OCI-LY3 (cell line): ENCODE data around the gene METTL16.

Experiments used
- H2AFZ ChIP-seq: fragments of 200-600, 300-600 bp; shearing (Covaris generic); 2 replicates; pipeline ENCODE4 v1.6.0; 2014; ENCODE audit warnings: antibody characterized with exemption, low read depth, low read length
- H3K27ac ChIP-seq: fragments of 200-600, 300-600 bp; sonication (generic); 2 replicates; pipeline ENCODE4 v1.5.1; 2014; ENCODE audit warnings: mild to moderate bottlenecking, low read length, moderate library complexity, mixed read lengths
- H3K27me3 ChIP-seq: fragments of 200-600, 300-600 bp; sonication (generic); 2 replicates; pipeline ENCODE4 v1.6.1; 2014; ENCODE audit warnings: low read depth, low read length, mixed read lengths
- H3K36me3 ChIP-seq: fragments of 200-600, 300-600 bp; sonication (generic); replicated peaks from 2 replicates; pipeline ENCODE3; 2014; ENCODE audit warnings: low read depth, low read length, mixed read lengths
- H3K4me1 ChIP-seq: fragments of 300-600, 200-600 bp; sonication (generic); 2 replicates; pipeline ENCODE4 v1.6.1; 2014; ENCODE audit warnings: low read length, mixed read lengths
- H3K4me2 ChIP-seq: fragments of 200-600, 300-600 bp; sonication (generic); 2 replicates; pipeline ENCODE4 v1.6.1; 2014; ENCODE audit warnings: low read length, mixed read lengths
- H3K4me3 ChIP-seq: fragments of 300-600, 200-600 bp; sonication (generic); 2 replicates; pipeline ENCODE4 v1.5.1; 2014; ENCODE audit warnings: antibody characterized with exemption, mild to moderate bottlenecking, low read length, moderate library complexity
- H3K79me2 ChIP-seq: fragments of 300-600, 200-600 bp; shearing (Covaris generic); 2 replicates; pipeline ENCODE4 v1.6.1; 2014; ENCODE audit warnings: mild to moderate bottlenecking, low read length, mixed read lengths
- H3K9ac ChIP-seq: fragments of 300-600, 200-600 bp; shearing (Covaris generic); 2 replicates; pipeline ENCODE4 v1.6.0; 2014; ENCODE audit warnings: mild to moderate bottlenecking, low read length, moderate library complexity
- H3K9me3 ChIP-seq: fragments of 200-600, 300-600 bp; shearing (Covaris generic); 2 replicates; pipeline ENCODE4 v1.6.1; 2014; ENCODE audit warnings: low read length, mixed read lengths; ENCODE audit not compliant: insufficient read depth
- H4K20me1 ChIP-seq: fragments of 200-600, 300-600 bp; sonication (generic); 2 replicates; pipeline ENCODE4 v1.6.1; 2016; ENCODE audit warnings: low read length, mixed read lengths; ENCODE audit not compliant: insufficient read depth
- EZH2phosphoT487 ChIP-seq: fragments of 200-600 bp; shearing (Covaris generic); IDR thresholded peaks from 2 replicates; pipeline ENCODE4 v1.6.1; 2018; ENCODE audit warnings: antibody characterized with exemption, mixed run types, low read depth
- TF ChIP-seq, protein P1 (sequence below): fragments of 200-600, 300-600 bp; sonication (generic); IDR thresholded peaks from 2 replicates; pipeline ENCODE4 v1.5.1; 2014; ENCODE audit warnings: antibody characterized with exemption, low read length, low read depth

Gene METTL16

DNA sequence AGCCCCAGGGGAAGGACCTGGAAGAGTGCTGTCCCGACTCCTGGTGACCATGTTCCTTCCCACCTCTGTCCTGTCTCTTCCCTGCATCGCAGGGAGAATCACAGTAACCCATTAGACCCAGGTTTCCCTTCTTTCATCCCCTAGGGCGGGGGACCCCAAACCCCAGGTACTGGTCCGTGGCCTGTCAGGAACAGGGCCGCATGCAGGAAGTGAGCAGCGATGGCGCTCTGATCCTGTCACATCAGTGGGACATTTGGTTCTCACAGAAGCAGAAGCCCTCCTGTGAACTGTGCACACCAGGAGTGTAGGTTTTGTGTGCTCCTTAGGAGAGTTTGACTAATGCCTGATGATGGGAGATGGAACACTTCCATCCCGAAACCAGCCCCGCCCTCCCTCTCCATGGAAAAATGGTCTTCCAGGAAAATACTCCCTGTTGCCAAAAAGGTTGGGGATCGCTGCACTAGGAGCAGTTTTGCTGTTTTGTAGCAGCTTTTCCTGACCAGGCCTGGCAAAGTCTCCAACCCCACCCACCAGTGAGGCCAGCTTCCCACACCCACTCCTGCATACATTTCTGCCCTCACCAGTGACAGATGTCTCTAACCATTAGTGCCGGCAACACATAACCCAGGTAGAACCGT lies 121.4 kb downstream of the METTL16 start:
- Histone ChIP-seq H3K27me3 (no peaks in the 10 kb centered on the region), H2AFZ (no peak overlapping the region)

DNA sequence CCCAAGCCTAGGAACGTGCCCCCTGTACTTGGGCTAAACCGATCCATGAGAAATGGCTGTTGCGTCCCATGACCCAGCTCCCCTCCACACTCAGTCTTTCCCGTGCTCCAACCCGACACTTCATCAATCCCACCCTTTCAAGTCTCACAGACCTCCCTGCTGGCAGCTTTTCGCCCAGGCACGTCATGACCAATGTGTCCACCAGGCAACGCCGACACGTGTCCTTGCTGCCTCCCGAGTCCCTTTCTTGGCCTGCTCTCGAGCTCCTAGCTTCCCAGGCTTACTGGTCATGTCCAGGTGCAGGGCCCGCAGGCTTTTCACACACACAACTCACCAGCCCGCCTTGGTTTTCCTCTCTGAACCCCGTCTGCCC lies 123.0 kb downstream of the METTL16 start:
- Histone ChIP-seq H4K20me1 (no peaks in the 10 kb centered on the region), H3K79me2 (peaks cover 11% of the 10 kb centered on the region), H3K27me3 (no peaks in the 10 kb centered on the region), H3K4me1 (peaks cover 8% of the 10 kb centered on the region), H3K27ac (no peak overlapping the region), H3K9ac (no peak overlapping the region), H2AFZ (no peak overlapping the region), H3K4me3 (no peak overlapping the region), H3K36me3 (no peaks in the 10 kb centered on the region), H3K4me2 (no peak overlapping the region), H3K9me3 (no peaks in the 10 kb centered on the region)
- TF ChIP-seq, protein P1, sequence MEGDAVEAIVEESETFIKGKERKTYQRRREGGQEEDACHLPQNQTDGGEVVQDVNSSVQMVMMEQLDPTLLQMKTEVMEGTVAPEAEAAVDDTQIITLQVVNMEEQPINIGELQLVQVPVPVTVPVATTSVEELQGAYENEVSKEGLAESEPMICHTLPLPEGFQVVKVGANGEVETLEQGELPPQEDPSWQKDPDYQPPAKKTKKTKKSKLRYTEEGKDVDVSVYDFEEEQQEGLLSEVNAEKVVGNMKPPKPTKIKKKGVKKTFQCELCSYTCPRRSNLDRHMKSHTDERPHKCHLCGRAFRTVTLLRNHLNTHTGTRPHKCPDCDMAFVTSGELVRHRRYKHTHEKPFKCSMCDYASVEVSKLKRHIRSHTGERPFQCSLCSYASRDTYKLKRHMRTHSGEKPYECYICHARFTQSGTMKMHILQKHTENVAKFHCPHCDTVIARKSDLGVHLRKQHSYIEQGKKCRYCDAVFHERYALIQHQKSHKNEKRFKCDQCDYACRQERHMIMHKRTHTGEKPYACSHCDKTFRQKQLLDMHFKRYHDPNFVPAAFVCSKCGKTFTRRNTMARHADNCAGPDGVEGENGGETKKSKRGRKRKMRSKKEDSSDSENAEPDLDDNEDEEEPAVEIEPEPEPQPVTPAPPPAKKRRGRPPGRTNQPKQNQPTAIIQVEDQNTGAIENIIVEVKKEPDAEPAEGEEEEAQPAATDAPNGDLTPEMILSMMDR = no peak
- TF ChIP-seq EZH2phosphoT487 = no peak

More for the DNA sequence above, 121.4 kb downstream of the METTL16 start:
- Histone ChIP-seq H3K36me3 (no peaks in the 10 kb centered on the region), H3K4me2 (no peak overlapping the region), H3K79me2 (peaks cover 11% of the 10 kb centered on the region), H3K9me3 (no peaks in the 10 kb centered on the region), H3K9ac (no peak overlapping the region), H3K4me3 (no peak overlapping the region), H4K20me1 (0 out of 2 replicates have a peak, but pooled peaks cover under 1% of the 10 kb centered on the region), H3K27ac (no peak overlapping the region), H3K4me1 (peaks cover 12% of the 10 kb centered on the region)
- TF ChIP-seq, protein P1 = no peak
- TF ChIP-seq EZH2phosphoT487 = no peak

DNA sequence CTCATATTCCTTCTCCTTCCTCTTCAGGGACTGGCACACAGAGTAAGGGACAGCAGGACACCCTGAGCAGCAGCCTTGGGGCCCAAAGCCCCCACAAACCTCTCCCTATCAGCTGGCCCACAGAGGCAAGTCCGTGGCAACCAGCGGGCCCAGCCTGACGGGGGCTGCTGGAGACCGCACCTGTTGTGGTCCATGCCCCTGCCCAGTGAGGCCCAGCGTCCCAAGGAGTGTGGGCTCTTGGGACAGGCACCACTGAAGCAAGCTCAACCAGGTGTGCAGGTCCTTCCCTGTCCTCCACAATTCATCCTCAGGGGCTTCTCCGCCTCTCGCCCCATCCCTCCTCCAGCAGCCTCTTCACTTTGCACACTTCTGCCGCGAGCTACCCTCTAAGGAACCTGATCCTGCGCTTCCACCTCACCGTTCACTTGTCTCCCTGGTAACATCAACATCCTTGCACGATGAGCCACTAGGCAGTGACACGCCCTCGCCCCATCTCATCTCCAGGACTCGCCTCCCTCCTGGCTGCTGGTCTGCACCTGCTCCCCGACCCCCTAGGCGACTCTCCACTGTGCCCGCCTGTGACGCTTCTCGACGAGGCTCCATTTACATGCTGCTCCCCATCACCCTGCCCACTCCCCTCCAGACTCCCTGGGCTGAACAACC lies 123.5 kb downstream of the METTL16 start:
- no peaks in the 10 kb centered on the region for H3K9me3 ChIP-seq
- no peak overlapping the region for H3K9ac ChIP-seq
- peaks cover 8% of the 10 kb centered on the region for H3K4me1 ChIP-seq
- H3K4me2 ChIP-seq = no peak overlapping the region
- no peak overlapping the region for H3K4me3 ChIP-seq
- no peaks in the 10 kb centered on the region for H4K20me1 ChIP-seq
- TF ChIP-seq, protein P1 = no peak
- TF ChIP-seq EZH2phosphoT487 = no peak
- H3K36me3 ChIP-seq = no peaks in the 10 kb centered on the region
- H3K27ac ChIP-seq = no peak overlapping the region
- no peak overlapping the region for H2AFZ ChIP-seq
- peaks cover 11% of the 10 kb centered on the region for H3K79me2 ChIP-seq
- no peaks in the 10 kb centered on the region for H3K27me3 ChIP-seq

DNA sequence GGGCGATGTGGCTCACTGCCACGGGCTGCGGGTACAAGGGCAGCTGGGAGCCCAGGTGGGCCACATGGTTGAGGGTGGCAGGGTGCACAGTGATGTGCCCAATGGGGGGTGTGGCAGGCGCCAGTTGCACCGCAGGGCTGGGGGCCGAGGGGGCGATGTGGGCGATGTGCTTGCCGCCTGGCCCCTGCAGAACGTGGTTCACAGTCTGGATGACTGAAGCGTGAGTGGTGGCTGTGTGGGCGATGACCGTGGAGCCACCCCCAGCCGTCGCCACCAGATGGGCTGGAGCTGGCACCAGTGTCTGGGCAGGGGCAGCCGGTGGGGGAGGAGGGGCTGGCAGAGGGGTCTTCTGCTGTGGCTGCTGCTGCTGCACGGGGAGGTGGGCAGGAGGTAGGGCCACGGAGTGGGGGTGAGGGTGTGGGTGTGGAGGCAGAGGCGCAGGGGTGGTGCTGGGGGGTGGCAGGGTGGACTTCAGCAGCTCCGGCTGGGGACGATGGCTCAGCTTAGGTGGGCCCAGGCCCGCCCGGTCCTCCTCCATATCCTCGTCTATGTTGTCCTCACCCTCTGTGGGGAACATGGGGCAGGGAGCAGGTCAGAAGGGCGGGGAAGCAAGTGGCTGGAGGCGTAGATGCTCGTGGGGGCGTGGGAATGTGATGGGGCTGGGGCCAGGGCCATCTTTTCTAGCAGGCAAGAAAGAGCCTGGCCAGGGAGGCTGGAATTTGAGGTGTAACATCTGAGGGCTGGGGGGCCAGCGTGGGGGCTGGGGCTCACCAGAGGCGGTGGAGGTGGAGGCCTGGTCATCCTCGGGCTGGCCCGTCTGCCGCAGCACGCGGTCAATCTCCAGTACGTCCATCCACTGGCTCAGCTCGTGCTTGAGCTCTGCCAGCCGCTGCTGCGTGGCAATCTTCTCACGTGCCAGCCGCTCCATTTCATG lies 124.3 kb downstream of the METTL16 start:
- no peaks in the 10 kb centered on the region for H4K20me1 ChIP-seq
- H3K9ac ChIP-seq = no peak overlapping the region
- no peak overlapping the region for H2AFZ ChIP-seq
- no peak overlapping the region for H3K4me2 ChIP-seq
- TF ChIP-seq, protein P1 = no peak
- TF ChIP-seq EZH2phosphoT487 = no peak
- no peaks in the 10 kb centered on the region for H3K27me3 ChIP-seq
- peaks cover 8% of the 10 kb centered on the region for H3K4me1 ChIP-seq
- peaks cover 11% of the 10 kb centered on the region for H3K79me2 ChIP-seq
- H3K27ac ChIP-seq = no peak overlapping the region
- H3K4me3 ChIP-seq = no peak overlapping the region
- H3K9me3 ChIP-seq = no peaks in the 10 kb centered on the region
- H3K36me3 ChIP-seq = no peaks in the 10 kb centered on the region
